ENCODE measurements around the gene PWWP3B. TPM values are rescaled to one million over a fixed set of nuclear protein-coding genes. Genes with fewer than 3 reads are reported as not detected.
A peak's percentile ranks its signal among the peaks of the same experiment; 100 is the strongest.

PWWP3B gene
- total and polyA plus RNA-seq, 9 of the 15 experiments (the other 6 are each of a cell fraction or from before 2014, with no cell fraction given) = not detected

DNA sequence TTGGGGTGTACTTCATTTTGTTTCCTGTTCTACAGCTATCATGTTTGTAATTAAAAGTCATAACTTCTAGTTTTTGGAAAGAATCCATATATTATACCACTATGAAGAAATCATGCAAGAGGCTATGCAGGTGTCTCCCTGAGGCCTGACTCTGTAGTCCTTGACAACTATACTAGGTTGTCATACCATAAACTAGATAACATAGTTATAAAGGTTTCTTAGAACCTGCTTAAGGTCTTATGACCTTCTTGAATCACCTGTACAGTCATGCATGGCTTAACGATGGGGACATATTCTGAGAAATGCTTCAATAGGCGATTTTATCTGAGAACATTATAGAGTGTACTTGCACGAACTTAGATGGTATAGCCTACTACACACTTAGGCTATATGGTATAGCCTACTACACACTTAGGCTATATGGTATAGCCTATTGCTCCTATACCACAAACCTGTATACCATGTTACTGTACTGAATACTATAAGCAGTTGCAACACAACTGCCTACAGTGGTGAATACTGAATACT lies 3.3 kb downstream of the PWWP3B start:
- Histone ChIP-seq H3K4me3 (no peak overlapping the region), H3K36me3 (ENCODE audit: control insufficient read depth, insufficient read depth, low read length) (no peaks in the 10 kb centered on the region), H3K4me1 (replicated peaks in 1 of 2; ENCODE audit: control insufficient read depth in 2 of 2, insufficient read depth in 2 of 2, low read length in 2 of 2) (no peaks in the 10 kb centered on the region), H3K9ac (ENCODE audit: insufficient read depth in 1 of 2, low read depth in 2 of 2, low read length in 2 of 2) (no peak overlapping the region), H3K27ac (ENCODE audit: extremely low read depth, low read depth, low read length) (no peak overlapping the region), H3K9me1 (ENCODE audit: control insufficient read depth, insufficient read depth, low read length) (no peaks in the 10 kb centered on the region), H4K20me1 (replicated peaks; ENCODE audit: control insufficient read depth, insufficient read depth, low read length) (no peaks in the 10 kb centered on the region), H2AFZ (ENCODE audit: low read depth, low read length) (no peak overlapping the region), H3K79me2 (ENCODE audit: control insufficient read depth, insufficient read depth, low read length) (no peaks in the 10 kb centered on the region), H3K4me2 (ENCODE audit: insufficient read depth, low read length) (no peak overlapping the region), H3K9me3 (replicated peaks; ENCODE audit: control insufficient read depth, insufficient read depth, low read depth, low read length) (no peaks in the 10 kb centered on the region), H3K27me3 (ENCODE audit: control insufficient read depth in 2 of 2, insufficient read depth in 2 of 2, low read length in 2 of 2) (no peaks in the 10 kb centered on the region)
- intact Hi-C loops (cut with micrococcal nuclease) = no loop called here
- no peak for DNase-seq (ENCODE audit: extremely low read depth in 1 of 4, low spot score in 3 of 4)
- no TSS peak for BruUV-seq (replicated peaks)
- CTCF ChIA-PET (ENCODE audit: low intra/inter-chr PET ratio) = no interaction called here
- FAIRE-seq = no peak
- POLR2A ChIA-PET = no interaction called here
- in situ Hi-C loops (cut with MboI) = no loop called here
- ATAC-seq = no peak
- no peak for TF ChIP-seq STAG1 (CRISPR knock-in tag; IDR thresholded peaks at IDR 0.05; ENCODE audit: borderline replicate concordance)
- no peak for TF ChIP-seq RHOXF2B (CRISPR knock-in tag; conservative IDR thresholded peaks at IDR 0.05)
- no peak for TF ChIP-seq NCOA1 (IDR thresholded peaks at IDR 0.05; ENCODE audit: low read depth)
- 3% methylated on average over 3 of the region's 3 CpGs for WGBS (ENCODE audit: insufficient coverage, low coverage, missing lambda C conversion rate)

DNA sequence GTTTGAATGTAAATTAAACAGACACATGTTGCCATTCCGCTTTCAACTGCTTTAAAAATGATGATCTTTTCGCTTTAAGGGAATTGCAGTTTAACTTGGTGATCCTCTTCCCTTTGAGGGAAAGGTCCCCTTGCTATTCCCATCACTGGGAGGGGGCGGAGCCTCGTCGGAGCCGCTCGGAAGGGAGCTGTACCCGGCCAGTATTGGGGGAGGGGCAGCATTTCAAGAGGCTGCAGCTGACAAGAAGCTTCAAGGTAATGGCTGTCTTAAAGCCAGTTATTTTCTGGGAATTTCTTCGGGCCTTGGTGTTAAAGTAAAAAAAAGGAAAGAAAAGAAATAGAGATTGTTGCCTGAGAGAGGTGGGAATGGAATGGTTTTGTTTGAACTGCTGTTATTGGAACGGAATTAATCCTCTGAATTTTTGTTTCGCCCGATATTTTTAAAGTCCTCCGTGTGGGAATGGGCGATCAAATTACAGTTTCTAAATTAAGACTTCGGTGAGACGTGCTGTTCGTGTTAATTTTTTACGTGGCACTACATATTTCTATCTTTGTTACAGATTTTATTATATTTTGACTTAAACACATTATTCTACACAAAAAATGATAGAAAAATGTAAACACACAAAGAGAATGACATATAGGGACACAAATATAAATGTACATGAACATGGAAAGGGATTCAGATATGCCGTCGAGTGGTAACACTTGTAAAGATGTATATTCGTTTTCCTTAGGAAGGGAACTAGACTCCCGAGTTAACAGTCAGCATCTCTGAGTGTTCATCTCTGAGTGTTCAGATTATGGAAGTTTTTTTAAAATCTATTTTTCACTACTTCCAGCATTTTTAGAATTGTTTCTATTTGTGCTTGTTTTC lies 9.2 kb downstream of the PWWP3B start:
- Histone ChIP-seq H3K9ac (ENCODE audit: insufficient read depth in 1 of 2, low read depth in 2 of 2, low read length in 2 of 2) (no peak overlapping the region), H3K4me1 (replicated peaks in 1 of 2; ENCODE audit: control insufficient read depth in 2 of 2, insufficient read depth in 2 of 2, low read length in 2 of 2) (no peaks in the 10 kb centered on the region), H2AFZ (ENCODE audit: low read depth, low read length) (no peak overlapping the region), H3K79me2 (ENCODE audit: control insufficient read depth, insufficient read depth, low read length) (no peaks in the 10 kb centered on the region), H3K4me2 (ENCODE audit: insufficient read depth, low read length) (no peak overlapping the region), H3K36me3 (ENCODE audit: control insufficient read depth, insufficient read depth, low read length) (no peaks in the 10 kb centered on the region), H4K20me1 (replicated peaks; ENCODE audit: control insufficient read depth, insufficient read depth, low read length) (no peaks in the 10 kb centered on the region), H3K27me3 (ENCODE audit: control insufficient read depth in 2 of 2, insufficient read depth in 2 of 2, low read length in 2 of 2) (no peaks in the 10 kb centered on the region), H3K4me3 (no peak overlapping the region), H3K27ac (ENCODE audit: extremely low read depth, low read depth, low read length) (no peak overlapping the region), H3K9me3 (replicated peaks; ENCODE audit: control insufficient read depth, insufficient read depth, low read depth, low read length) (no peaks in the 10 kb centered on the region), H3K9me1 (ENCODE audit: control insufficient read depth, insufficient read depth, low read length) (no peaks in the 10 kb centered on the region)
- ChIA-PET CTCF (ENCODE audit: low intra/inter-chr PET ratio) (no interaction called here), POLR2A (no interaction called here)
- WGBS (ENCODE audit: insufficient coverage, low coverage, missing lambda C conversion rate) = under 1% methylated on average over 21 of the region's 22 CpGs
- ATAC-seq (no peak), FAIRE-seq (no peak), DNase-seq (ENCODE audit: extremely low read depth in 1 of 4, low spot score in 3 of 4) (peak in 2 of 4 experiments; percentile 1 to 6)
- BruUV-seq (replicated peaks) = no TSS peak
- in situ Hi-C loops (cut with MboI) (no loop called here), intact Hi-C loops (cut with micrococcal nuclease) (no loop called here)
- TF ChIP-seq, protein P1, sequence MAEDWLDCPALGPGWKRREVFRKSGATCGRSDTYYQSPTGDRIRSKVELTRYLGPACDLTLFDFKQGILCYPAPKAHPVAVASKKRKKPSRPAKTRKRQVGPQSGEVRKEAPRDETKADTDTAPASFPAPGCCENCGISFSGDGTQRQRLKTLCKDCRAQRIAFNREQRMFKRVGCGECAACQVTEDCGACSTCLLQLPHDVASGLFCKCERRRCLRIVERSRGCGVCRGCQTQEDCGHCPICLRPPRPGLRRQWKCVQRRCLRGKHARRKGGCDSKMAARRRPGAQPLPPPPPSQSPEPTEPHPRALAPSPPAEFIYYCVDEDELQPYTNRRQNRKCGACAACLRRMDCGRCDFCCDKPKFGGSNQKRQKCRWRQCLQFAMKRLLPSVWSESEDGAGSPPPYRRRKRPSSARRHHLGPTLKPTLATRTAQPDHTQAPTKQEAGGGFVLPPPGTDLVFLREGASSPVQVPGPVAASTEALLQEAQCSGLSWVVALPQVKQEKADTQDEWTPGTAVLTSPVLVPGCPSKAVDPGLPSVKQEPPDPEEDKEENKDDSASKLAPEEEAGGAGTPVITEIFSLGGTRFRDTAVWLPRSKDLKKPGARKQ (CRISPR knock-in tag; IDR thresholded peaks at IDR 0.05) = no peak
- TF ChIP-seq CBX1 (IDR thresholded peaks at IDR 0.05; ENCODE audit: low read depth) (no peak), RFX1 (IDR thresholded peaks at IDR 0.05) (no peak), MTA3 (IDR thresholded peaks at IDR 0.05; ENCODE audit: borderline replicate concordance) (no peak), GTF2E2 (tag; IDR thresholded peaks at IDR 0.05) (no peak), KLF13 (tag; IDR thresholded peaks at IDR 0.05; ENCODE audit: borderline replicate concordance, low read depth) (no peak), ZNF174 (CRISPR knock-in tag; IDR thresholded peaks at IDR 0.05) (no peak)
- TF ChIP-seq, protein P2, sequence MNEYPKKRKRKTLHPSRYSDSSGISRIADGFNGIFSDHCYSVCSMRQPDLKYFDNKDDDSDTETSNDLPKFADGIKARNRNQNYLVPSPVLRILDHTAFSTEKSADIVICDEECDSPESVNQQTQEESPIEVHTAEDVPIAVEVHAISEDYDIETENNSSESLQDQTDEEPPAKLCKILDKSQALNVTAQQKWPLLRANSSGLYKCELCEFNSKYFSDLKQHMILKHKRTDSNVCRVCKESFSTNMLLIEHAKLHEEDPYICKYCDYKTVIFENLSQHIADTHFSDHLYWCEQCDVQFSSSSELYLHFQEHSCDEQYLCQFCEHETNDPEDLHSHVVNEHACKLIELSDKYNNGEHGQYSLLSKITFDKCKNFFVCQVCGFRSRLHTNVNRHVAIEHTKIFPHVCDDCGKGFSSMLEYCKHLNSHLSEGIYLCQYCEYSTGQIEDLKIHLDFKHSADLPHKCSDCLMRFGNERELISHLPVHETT (CRISPR knock-in tag; conservative IDR thresholded peaks at IDR 0.05 in 1 of 2, IDR thresholded peaks at IDR 0.05 in 1 of 2) = no peak

Data from K562 (cell line).